Neutrophil (primary cell): ENCODE data around the gene CRTC3.

Source experiments
- H3K27ac ChIP-seq: fragments of 200-600 bp; sonication (generic); 2 replicates; pipeline ENCODE4 v1.5.1; 2016; ENCODE audit warnings: mild to moderate bottlenecking, moderate library complexity
- H3K27me3 ChIP-seq: fragments of 200-600 bp; sonication (generic); 2 replicates; pipeline ENCODE4 v1.6.0; 2016; ENCODE audit warnings: mild to moderate bottlenecking
- H3K36me3 ChIP-seq: fragments of 200-600 bp; sonication (generic); 2 replicates; pipeline ENCODE4 v1.5.1; 2017
- H3K4me1 ChIP-seq, 2 experiments: fragments of 200-600 bp in 1 of 2; sonication (generic) in 1 of 2; 1 replicate in 1 of 2; 2 replicates in 1 of 2; pipeline versions ENCODE4 v1.5.1 to v1.6.1; 2013 to 2016; ENCODE audit warnings: low read depth in 1 of 2, low read length in 1 of 2, mild to moderate bottlenecking in 1 of 2, moderate library complexity in 1 of 2; ENCODE audit not compliant: control insufficient read depth in 1 of 2, insufficient read depth in 1 of 2
- H3K4me3 ChIP-seq, 2 experiments: fragments of 200-600 bp in 1 of 2; sonication (generic) in 1 of 2; 1 replicate in 1 of 2; 2 replicates in 1 of 2; pipeline ENCODE4 v1.5.1; 2013 to 2016; ENCODE audit warnings: low read depth in 1 of 2, low read length in 1 of 2, mild to moderate bottlenecking in 1 of 2, moderate library complexity in 1 of 2
- H3K9me3 ChIP-seq: fragments of 200-600 bp; sonication (generic); 2 replicates; pipeline ENCODE4 v1.5.1; 2016
- TF ChIP-seq, protein P1 (sequence below): fragments of 200-600 bp; sonication (generic); IDR thresholded peaks from 2 replicates; pipeline ENCODE4 v1.5.1; 2016; ENCODE audit warnings: antibody characterized with exemption

The CRTC3 gene, protein sequence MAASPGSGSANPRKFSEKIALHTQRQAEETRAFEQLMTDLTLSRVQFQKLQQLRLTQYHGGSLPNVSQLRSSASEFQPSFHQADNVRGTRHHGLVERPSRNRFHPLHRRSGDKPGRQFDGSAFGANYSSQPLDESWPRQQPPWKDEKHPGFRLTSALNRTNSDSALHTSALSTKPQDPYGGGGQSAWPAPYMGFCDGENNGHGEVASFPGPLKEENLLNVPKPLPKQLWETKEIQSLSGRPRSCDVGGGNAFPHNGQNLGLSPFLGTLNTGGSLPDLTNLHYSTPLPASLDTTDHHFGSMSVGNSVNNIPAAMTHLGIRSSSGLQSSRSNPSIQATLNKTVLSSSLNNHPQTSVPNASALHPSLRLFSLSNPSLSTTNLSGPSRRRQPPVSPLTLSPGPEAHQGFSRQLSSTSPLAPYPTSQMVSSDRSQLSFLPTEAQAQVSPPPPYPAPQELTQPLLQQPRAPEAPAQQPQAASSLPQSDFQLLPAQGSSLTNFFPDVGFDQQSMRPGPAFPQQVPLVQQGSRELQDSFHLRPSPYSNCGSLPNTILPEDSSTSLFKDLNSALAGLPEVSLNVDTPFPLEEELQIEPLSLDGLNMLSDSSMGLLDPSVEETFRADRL

DNA sequence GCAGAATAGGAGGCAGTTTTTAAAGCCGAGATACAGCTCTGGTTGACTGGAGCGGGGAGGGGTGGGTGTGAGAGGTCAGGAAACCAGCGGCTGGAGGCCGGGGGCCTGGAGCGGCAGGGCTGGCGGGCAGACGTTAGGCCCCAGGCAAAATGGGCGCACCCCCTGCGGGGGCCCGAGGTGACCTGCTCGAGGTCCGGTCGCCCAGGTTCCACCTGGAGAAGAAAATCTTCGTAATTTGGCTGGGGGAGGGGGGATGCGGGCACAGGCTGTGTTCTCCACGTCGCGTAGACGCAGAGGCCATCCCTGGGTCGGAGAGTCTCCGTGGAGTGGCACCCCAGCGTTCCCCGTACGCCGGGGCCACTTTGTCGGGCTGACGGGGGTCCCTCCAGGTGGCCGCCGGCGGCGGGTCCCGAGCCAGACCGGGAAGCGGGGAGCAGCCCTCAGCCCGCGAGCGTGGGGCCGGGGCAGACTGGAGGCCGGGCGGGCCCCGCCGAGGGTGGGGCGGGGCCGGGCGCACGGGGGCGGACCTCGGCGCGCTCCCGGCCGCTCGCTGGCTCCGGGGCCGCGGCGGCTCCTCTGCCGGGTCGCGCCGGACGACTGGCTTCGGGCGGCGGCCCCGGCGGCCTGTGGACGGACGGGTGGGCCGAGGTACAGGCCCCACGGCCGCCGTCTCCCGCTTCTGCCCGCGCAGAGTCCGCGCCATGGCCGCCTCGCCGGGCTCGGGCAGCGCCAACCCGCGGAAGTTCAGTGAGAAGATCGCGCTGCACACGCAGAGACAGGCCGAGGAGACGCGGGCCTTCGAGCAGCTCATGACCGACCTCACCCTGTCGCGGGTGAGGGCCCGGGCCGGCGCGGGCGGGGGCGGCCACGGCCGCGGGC lies at the start of gene CRTC3:
Gene CRTC3, plus strand, starts transcription at position 553 of the 879 bp plus-strand sequence. Its CDS starts 149 bp downstream, at position 702.
- peak within 1 kb of the TSS; percentile 66 for H3K27ac ChIP-seq
- peaks cover 11 to 12% of the 10 kb centered on the region in 2 experiments for H3K4me1 ChIP-seq
- no peaks in the 10 kb centered on the region for H3K36me3 ChIP-seq
- H3K27me3 ChIP-seq = peaks cover 80% of the 10 kb centered on the region
- no peaks in the 10 kb centered on the region for H3K9me3 ChIP-seq
- H3K4me3 ChIP-seq = peak within 1 kb of the TSS; percentile 66 to 80
- TF ChIP-seq, protein P1, sequence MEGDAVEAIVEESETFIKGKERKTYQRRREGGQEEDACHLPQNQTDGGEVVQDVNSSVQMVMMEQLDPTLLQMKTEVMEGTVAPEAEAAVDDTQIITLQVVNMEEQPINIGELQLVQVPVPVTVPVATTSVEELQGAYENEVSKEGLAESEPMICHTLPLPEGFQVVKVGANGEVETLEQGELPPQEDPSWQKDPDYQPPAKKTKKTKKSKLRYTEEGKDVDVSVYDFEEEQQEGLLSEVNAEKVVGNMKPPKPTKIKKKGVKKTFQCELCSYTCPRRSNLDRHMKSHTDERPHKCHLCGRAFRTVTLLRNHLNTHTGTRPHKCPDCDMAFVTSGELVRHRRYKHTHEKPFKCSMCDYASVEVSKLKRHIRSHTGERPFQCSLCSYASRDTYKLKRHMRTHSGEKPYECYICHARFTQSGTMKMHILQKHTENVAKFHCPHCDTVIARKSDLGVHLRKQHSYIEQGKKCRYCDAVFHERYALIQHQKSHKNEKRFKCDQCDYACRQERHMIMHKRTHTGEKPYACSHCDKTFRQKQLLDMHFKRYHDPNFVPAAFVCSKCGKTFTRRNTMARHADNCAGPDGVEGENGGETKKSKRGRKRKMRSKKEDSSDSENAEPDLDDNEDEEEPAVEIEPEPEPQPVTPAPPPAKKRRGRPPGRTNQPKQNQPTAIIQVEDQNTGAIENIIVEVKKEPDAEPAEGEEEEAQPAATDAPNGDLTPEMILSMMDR = no peak

DNA sequence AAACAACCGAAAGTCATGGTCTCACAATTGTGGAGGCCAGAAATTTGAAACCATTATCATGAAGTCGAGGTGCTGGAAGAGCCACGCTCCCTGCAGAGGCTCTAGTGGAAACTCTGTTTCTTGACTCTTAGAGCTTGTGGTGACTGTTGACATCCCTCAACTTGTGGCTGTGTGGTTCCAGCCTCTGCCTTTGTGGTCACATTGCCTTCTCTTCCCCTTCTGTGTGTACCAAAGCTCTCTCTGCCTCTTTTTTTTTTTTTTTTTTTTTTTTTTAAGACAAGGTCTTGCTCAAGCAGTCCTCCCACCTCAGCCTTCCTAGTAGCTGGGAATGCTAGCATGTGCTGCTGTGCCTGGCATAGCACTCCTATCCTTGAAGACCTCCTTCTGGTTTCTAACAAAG lies 48.7 kb upstream of the CRTC3 start:
- no peaks in the 10 kb centered on the region for H3K4me1 ChIP-seq
- no peaks in the 10 kb centered on the region for H3K9me3 ChIP-seq
- H3K36me3 ChIP-seq = peaks cover 100% of the 10 kb centered on the region
- no peak overlapping the region for H3K4me3 ChIP-seq
- H3K27ac ChIP-seq = peak overlapping the region; percentile 37
- TF ChIP-seq, protein P1 = no peak
- H3K27me3 ChIP-seq = no peaks in the 10 kb centered on the region

DNA sequence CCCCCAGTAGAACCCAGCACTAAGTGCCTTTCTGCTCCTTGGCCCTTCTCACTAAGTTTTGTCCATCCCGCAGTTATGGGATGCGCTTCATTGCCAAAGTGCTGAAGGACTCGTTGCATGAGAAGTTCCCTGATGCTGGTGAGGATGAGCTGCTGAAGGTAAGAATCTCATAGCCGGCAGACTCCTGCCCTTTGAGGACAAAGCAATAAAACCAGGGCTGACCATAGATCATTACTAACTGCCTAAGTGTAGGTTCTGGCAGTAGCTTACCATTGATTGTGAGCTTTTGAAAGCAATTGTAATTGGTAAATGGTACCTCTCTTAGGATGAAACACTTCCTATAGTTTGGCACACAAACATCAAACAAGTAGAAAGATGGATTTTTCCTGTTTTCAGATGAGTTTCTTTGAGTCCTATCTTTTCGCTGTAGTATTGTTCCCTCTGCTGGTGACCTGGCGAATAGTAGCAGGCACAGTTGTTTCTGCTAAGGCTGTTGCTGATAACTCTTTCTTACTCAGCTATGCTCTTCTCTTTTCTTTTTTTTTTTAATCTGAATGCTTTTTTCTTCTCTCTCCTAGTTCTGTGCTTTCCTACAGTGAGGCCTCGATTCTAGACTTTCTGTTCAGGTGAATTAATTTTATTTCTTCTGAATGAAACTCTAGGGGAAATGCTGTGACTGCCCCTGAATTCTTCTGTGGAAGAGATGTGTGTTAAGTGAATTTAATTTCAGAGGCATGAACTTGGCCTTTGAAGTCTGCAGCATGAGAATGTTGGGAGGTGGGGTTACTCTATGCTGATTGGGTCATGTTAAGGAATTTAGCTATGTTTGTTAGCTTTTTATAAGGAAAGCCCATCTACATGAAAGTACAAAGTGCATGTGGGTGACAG lies 47.4 kb upstream of the CRTC3 start:
- H3K27ac ChIP-seq = no peak overlapping the region
- peaks cover 100% of the 10 kb centered on the region for H3K36me3 ChIP-seq
- peaks cover 5% of the 10 kb centered on the region for H3K9me3 ChIP-seq
- H3K27me3 ChIP-seq = no peaks in the 10 kb centered on the region
- H3K4me3 ChIP-seq = no peak overlapping the region
- no peaks in the 10 kb centered on the region for H3K4me1 ChIP-seq
- TF ChIP-seq, protein P1 = no peak

DNA sequence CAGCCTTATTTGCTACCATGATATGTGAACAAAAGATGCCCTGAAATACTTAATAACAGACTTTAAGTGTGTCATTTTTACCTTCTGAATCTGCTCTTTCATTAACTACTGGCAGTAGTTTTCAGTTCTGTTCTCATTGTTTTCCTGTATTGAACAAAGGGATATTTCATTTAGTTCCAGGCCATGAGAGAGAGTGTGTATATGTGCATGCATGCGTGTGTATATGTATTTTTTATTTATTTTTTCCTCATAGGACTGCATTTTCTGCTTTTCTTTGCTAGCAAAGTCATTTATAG lies 46.8 kb upstream of the CRTC3 start:
- no peak overlapping the region for H3K4me3 ChIP-seq
- no peaks in the 10 kb centered on the region for H3K4me1 ChIP-seq
- H3K27me3 ChIP-seq = no peaks in the 10 kb centered on the region
- TF ChIP-seq, protein P1 = no peak
- H3K27ac ChIP-seq = no peak overlapping the region
- H3K36me3 ChIP-seq = peaks cover 100% of the 10 kb centered on the region
- peaks cover 5% of the 10 kb centered on the region for H3K9me3 ChIP-seq

DNA sequence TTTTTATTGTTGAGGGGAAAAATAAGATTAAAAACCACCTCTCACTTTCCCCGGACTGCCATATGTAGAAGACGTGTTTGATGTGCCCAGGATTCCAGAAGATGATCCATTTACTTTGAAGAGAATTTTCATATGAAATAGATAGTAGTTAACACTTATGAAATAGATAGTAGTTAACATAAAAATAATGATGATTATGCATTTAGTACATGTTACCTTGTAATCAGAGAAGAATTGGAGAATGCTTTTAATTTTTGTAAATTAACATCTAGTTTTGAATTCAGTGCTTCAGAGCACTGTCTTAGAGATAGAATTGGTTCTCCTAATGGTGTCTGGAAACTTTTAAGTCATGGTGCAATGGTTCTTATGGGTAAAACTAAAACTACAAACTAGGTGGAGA lies 46.1 kb upstream of the CRTC3 start:
- H3K4me1 ChIP-seq = no peaks in the 10 kb centered on the region
- TF ChIP-seq, protein P1 = no peak
- H3K36me3 ChIP-seq = peaks cover 100% of the 10 kb centered on the region

More for the DNA sequence above, 46.1 kb upstream of the CRTC3 start:
- no peaks in the 10 kb centered on the region for H3K27me3 ChIP-seq
- no peak overlapping the region for H3K27ac ChIP-seq
- H3K9me3 ChIP-seq = peaks cover 5% of the 10 kb centered on the region
- H3K4me3 ChIP-seq = no peak overlapping the region
